Measurements from ENCODE around the gene NPAS4.
"Not testable (repeated sequence)": the region's sequence is repeated elsewhere in the genome, so short reads cannot be mapped to it uniquely, and the experiment has no call there.

Gene NPAS4

DNA sequence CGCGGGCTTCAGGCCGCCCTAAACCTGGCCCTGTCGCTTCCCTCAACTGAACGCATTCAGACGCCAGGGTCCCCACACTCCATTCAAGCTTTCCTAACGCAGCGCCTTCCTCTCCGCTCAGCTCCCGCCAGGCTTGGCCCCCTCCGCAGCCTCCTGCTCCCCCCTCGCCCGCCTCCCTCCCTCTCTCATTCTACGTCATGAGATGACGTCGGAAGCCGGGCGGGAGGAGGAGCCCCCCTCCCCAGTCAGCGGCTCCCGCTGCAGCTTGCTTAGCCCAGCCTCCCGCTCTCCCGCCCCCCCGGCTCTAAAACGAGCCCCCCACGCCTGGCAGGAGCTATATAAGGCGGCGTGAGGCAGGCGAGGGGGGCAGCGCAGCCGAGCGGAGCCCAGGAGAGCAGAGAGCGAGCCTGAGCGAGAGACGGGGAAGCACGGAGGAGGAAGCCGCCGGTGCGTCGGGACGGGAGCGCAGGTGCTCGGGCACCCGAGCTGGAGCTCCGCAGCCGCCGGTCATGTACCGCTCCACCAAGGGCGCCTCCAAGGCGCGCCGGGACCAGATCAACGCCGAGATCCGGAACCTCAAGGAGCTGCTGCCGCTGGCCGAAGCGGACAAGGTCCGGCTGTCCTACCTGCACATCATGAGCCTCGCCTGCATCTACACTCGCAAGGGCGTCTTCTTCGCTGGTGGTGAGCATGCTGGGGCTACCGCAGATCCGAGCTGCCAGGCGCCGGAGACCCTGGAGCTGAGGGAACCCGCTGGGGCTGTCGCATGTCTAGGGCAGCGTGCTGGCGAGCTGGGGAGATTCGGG lies at the start of gene NPAS4:
TSS of gene NPAS4 (plus strand) at position 365 of the 806 bp plus-strand sequence. CDS start at position 510, 145 bp downstream.
- peak in 2 of 14 donors; percentile 14 to 85 for DNase-seq

- peak in 7 of 14 donors; percentile 26 to 71 (median 50) for DNase-seq
Measured at GRCh38 chr11:66371627-66372415, 49.0 kb upstream of the NPAS4 start, which contains the start of gene SLC29A2. Gene SLC29A2, minus strand, starts transcription at chr11:66371760. Its CDS starts 169 bp downstream, at chr11:66371591.

GRCh38 chr11:66373265-66373664 lies 47.6 kb upstream of the NPAS4 start:
- DNase-seq = peak in 5 of 14 donors; percentile 1 to 66 (median 37)

DNA sequence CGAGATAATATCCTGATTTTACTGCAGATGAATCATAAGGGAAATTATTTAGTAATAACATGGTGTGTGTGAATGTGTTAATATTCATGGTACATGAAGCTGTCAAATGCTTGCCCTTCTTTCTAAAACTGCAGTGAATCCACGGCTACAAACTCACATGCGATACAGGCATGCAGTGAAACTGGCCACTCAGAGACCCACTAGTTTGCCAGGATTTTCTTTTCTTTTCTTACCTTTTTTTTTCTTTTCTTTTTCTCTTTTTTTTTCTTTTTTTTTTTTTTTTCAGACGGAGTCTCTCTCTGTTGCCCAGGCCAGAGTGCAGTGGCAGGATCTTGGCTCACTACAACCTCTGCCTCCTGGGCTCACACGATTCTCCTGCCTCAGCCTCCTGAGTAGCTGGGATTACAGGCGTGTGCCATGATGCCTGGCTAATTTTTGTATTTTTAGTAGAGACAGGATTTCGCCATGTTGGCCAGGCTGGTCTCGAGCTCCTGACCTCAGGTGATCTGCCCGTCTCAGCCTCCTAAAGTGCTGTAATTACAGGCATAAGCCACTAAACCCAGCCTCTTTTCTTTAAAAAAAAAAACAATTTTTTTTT lies 47.0 kb upstream of the NPAS4 start:
- not testable (repeated sequence) for DNase-seq

DNA sequence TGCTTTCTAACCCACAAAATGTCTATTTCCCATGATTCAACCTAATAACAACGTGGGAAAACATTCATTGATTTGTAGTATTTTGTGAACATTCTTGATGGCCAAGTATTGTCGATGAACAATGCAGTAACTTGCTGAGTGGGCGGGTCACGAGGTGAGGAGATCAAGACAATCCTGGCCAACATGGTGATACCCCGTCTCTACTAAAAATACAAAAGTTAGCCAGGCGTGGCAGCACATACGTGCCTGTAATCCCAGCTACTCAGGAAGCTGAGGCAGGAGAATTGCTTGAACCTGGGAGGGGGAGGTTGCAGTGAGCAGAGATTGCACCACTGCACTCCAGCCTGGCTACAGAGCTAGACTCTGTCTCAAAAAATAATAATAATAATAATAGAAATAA lies 40.6 kb upstream of the NPAS4 start:
- not testable (repeated sequence) for DNase-seq

DNA sequence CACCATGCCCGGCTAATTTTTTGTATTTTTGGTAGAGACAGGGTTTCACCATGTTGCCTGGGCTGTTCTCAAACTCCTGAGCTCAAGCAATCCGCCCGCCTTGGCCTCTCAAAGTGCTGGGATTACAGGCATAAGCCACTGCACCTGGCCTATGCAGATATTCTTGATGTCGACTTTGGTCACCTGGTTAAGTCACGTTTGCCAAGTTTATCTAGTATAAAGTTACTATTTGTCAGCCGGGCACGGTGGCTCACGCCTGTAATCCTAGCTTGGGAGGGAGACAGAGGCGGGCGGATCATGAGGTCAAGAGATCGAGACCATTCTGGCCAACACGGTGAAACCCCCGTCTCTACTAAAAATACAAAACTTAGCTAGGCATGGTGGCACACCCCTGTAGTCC lies 36.5 kb upstream of the NPAS4 start:
- not testable (repeated sequence) for DNase-seq

DNA sequence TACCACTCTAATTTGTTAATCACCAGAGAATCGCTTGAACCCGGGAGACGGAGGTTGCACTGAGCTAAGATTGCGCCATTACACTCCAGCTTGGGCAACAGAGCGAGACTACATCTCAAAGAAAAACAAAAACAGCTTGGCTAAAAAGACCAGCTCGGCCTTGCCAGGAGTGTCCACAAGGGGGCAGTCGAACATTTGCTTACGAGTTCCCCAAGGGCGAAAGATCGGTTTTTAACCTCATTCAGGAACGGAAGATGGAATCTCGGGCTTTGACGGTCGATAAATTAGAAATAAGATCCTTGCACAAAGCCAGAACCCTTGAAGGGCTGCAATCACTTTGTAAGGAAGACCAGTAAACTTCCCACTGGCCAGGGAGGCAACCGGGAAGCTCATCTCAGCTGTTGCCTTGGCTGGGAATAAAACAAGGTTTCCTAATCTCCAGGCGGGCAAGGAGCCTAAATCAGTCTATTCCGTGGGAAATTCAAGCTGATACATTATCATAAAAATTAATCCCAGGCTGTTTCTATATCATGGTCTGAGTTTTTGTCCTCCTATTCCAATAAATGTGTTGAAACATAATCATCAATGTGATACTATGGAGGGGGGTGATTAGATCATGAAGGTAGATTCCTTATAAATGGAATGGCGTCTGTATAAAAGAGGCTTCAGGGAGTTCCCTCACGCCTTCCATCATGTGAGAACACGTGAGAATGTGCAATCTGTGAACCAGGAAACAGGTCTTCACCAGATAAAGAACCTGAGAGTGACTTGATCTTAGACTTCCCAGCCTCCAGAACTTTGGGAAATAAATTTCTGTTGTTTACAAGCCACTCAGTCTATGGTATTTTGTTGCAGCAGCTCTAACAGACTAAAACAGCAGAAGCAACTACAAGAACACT lies 34.4 kb upstream of the NPAS4 start:
- peak in 11 of 14 donors; percentile 24 to 85 (median 64) for DNase-seq

- peak in 2 of 14 donors; percentile 9 to 20 for DNase-seq
Measured at GRCh38 chr11:66388780-66389386, 32.0 kb upstream of the NPAS4 start.

DNA sequence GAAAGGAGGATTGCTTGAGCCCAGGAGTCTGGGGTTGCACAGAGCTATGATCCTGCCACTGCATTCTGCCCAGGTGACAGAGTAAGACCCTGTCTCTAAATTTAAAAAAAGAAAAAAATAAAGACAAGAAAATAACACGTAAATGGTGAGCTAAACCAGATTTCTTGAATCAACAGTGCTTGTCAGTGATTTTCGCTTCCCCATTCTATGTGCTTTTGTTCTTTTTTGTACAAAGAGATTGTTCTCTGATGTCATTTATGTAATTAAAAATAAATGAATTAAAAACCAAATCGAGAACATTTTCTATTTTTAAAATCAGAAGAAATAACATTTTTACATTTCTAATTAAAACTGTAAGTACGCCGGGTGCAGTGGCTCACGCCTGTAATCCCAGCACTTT lies 29.5 kb upstream of the NPAS4 start:
- DNase-seq = no peak

- no peak for DNase-seq
Measured at GRCh38 chr11:66393954-66394353, 26.9 kb upstream of the NPAS4 start.

DNA sequence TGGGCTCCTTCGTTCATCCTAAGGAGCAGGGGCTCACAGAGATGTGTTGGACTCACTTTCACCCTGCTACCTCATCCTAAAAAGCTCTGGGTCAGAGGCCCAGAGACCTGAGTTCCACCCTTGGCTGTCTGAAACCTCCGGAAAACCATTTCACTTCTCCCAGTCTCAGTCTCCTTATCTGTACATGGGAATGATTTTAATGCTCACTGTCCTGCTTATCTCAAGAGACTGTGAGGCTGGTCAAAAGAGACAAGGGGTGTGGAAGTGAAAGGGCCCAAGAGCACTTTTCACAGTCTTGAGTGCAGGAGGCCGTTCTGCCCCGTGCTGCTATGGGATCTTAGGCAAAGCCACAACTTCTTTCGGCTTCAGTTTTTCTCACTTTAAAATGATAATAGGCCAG lies 13.2 kb upstream of the NPAS4 start:
- DNase-seq = no peak

DNA sequence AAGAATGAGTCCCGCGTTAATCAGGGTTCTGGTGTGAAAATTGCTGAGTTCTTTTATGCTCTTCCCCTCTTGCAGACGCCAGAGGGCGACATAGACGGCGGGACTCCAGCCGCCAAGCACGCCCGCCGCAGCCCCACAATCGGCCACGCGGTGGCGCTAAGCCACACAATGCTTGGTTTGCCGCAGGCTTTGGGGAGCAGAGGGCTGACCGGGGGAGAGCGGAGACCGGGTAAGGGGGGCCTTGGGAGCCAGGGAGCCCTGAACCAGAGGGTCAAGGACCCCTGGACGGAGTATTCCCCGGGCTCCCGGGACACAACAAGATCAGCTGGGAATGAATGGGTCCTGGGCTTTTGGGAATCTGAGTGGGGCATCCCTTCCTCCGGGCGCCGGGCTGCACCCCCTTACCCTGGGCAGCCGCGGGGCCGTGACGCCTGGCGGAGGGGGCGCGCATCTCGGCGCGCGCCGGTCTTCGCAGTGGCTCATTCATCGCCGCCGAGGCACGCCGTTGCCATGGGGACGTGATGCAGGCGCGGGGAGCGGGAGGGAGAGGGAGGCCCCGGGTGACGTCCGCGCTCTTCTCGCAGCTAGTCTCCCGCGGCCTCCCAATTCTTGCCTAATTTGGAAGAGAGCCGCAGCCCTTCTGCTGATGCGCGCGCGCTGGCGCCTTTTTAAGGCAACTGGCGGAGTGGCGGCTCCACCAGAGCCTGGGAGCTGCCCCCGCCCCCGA lies 12.2 kb upstream of the NPAS4 start:
- peak in 13 of 14 donors; percentile 18 to 87 (median 75) for DNase-seq

DNA sequence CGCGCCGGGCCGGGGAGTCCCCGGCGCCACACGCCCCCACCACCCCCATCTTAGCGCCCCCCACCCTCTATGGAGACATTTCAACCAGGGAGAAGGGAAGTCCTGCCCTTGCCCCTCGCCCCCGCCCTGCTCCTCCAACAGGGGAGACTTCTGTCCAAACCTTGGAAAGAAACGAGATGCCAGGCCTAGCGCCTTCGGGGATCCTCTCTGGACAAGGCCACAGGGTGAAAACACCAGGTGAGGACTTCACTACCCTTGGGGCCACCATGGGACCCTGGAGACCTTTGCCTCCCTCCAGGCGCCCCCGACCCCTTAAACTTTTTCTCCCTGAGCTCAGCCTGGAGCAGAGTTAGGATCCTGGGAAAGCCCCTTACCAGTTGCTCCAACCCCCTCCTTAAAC lies 11.6 kb upstream of the NPAS4 start:
- DNase-seq = no peak

DNA sequence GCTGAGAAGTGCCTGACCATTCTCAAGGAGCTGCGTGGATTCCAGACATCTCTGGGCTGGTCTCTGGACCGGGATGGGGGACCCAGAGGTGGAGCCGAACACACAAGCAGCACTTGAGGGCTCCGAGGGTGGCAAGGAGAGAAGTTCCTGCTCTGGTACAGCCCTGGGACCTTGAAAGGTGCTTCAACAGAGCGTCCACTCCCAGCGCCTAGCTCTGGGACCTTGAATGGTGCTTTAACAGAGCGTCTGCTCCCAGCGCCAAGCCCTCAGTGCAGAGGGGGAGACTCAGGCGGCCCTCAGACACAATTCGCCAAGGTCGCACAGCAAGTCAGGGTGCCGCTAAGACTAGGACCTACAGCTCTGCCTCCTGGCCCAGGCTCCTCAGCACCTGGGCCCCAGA lies 10.6 kb upstream of the NPAS4 start:
- no peak for DNase-seq

DNA sequence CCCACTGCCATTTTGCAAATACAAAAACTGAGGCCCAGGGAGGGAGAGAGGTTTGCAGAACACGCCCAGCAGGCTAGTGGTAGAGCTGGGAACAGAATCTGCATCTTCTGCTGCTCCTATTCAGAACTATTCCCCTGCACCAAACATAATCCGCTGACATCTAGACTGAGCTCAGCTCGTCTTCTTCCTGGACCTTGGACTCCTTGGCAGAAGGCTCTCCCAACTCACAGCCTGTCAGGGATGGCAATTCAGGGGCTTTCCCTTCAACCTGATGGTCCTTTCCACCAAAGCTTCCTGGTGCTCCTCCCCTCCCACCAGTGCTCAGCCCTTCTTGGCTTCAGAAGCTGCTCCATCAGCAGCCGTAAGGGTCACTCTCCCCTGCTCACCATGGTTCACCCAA lies 9.5 kb upstream of the NPAS4 start:
- DNase-seq = no peak

GRCh38 chr11:66412110-66412509 lies 8.7 kb upstream of the NPAS4 start:
- no peak for DNase-seq

DNA sequence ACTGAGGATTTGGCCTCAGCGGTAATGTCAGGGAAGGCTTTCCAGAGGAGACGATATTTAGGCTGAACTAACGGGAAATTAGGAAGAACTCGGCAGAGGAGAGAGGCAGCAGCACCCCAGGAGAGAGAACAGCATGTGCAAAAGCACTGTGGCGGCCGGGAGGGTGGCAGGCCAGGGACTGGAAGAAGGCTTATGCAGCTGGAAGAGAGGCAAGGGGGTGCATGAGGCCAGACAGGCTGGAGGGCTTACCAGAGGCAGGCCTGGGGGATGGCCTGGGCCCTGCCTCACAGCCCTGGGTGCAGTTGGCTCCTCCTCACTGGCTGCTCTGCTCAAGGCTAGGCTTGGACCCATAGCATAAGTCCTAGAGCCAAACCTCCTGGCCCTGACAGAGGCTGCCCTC lies 7.7 kb upstream of the NPAS4 start:
- no peak for DNase-seq

DNA sequence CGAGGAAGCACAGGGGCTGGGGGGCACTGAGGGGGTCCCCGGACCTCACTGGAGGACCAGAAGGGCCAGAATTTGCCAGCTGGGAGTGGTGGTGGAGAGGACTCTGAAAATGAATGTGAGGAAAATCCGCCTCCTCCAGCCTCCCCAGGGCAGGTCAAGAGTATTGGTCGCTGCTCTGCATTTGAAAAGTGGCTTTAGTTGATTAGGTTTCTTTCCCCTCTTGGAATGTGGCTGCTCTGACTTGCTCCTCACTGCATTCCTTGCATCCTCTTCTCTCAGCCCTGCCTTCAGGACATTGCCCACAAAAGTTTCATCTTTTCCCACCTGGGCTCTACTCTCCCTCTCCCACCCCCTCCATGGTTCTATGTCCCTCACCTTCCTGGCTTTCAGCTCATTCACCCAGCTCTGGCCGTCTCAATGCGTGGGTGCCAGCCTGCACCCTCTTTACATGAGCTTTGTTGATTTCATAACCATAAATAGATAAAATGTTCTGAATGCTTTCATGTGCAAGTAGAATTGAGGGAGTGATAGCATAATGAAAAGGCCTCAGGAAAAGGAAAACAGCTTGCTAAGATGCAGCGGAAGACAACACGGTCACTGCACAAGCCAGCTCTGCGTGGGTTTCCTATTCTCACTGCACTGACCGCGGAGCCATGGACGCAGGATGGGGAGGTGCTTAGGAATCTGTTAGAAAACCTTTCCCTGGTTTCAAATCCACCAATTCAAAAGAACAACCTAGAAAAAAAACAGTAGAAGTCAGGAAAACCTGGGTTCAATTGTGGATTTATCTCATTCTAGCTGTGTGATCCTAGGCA lies 6.5 kb upstream of the NPAS4 start:
- no peak for DNase-seq

- no peak for DNase-seq
Measured at GRCh38 chr11:66415423-66415822, 5.4 kb upstream of the NPAS4 start.

DNA sequence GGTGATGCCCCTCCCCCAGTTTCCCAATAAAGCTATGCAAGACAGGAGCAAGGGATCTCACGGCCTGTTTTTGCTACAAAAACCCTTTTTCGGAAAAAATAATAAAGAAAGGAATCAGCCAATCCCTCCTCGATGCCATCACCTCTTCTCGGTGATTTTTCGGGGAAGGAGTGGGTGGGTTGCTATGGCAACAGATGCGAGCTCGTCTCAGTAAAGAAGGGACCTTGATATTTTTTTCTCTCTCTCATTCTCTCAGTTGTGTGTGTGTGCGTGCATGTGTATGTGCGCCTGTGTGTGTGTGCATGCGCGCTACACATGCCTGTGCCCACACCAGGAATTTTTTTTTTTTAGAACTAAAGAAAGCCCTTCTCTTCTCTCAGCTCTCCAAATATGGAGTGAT lies 3.8 kb upstream of the NPAS4 start:
- peak in 1 of 14 donors; percentile 23 for DNase-seq
